GM06990 (cell line): ENCODE data around the gene RBP7.

Experiments
- DNase-seq: peaks from one replicate; pipeline ENCODE4 v3.0.0-alpha.2; 2011; ENCODE audit not compliant: insufficient read length; ENCODE audit errors: extremely low read depth
- H3K27me3 ChIP-seq: replicated peaks from 2 replicates; pipeline ENCODE4 v1.6.0; 2011; ENCODE audit warnings: low read length; ENCODE audit not compliant: control insufficient read depth, insufficient read depth
- H3K36me3 ChIP-seq: 2 replicates; pipeline ENCODE4 v1.5.1; 2011; ENCODE audit warnings: low read length; ENCODE audit not compliant: control insufficient read depth, insufficient read depth
- H3K4me3 ChIP-seq: replicated peaks from 2 replicates; pipeline ENCODE4 v1.5.1; 2011; ENCODE audit warnings: low read depth, mild to moderate bottlenecking, control low read depth, low read length
- TF ChIP-seq, protein P1 (sequence below): IDR thresholded peaks from 2 replicates; pipeline ENCODE4 v1.5.1; 2011; ENCODE audit warnings: low read length, control low read depth, mild to moderate bottlenecking, inconsistent platforms; ENCODE audit not compliant: insufficient read depth, poor library complexity, severe bottlenecking

Gene RBP7

DNA sequence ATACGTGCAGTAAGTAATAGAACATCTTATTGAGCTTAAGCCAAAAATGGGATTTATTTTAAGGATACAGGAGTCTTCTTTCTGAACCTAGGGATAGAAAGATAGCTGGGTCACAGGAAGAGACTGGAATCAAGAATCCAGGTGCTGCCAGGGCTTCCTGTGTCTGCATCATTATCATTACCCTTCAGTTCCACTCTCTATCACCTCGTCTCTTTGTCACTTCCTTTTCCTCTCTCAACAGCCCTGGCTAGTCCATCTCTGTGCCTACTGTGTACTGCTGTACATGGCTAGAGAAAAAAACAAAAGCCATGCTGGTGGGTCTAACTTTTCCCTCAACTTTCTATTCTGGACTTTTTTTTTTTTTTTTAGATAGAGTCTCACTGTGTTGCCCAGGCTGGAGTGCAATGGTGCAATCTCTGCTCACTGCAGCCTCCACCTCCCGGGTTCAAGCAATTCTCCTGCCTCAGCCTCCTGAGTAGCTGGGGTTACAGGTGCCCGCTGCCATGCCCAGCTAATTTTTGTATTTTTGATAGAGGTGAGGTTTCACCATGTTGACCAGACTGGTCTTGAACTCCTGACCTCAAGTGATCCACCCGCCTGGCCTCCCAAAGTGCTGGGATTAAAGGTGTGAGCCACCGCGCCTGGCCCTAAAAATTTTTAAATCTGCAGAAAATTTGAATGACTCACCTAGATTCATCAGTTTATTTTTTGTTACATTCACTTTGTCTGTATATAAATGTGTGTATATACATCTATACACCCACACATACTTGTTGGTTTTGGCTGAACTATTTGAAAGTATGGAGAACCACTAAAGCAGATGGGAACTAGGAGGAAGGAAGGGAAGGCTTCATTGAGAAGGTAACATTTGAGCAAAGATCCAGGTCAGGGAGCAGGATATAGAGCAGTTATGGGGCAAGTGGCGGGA, 67.7 kb downstream of the RBP7 start:
- no peak overlapping the region for H3K4me3 ChIP-seq
- no peak for DNase-seq
- H3K36me3 ChIP-seq = no peaks in the 10 kb centered on the region
- TF ChIP-seq, protein P1, sequence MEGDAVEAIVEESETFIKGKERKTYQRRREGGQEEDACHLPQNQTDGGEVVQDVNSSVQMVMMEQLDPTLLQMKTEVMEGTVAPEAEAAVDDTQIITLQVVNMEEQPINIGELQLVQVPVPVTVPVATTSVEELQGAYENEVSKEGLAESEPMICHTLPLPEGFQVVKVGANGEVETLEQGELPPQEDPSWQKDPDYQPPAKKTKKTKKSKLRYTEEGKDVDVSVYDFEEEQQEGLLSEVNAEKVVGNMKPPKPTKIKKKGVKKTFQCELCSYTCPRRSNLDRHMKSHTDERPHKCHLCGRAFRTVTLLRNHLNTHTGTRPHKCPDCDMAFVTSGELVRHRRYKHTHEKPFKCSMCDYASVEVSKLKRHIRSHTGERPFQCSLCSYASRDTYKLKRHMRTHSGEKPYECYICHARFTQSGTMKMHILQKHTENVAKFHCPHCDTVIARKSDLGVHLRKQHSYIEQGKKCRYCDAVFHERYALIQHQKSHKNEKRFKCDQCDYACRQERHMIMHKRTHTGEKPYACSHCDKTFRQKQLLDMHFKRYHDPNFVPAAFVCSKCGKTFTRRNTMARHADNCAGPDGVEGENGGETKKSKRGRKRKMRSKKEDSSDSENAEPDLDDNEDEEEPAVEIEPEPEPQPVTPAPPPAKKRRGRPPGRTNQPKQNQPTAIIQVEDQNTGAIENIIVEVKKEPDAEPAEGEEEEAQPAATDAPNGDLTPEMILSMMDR = no peak
- H3K27me3 ChIP-seq = no peaks in the 10 kb centered on the region

DNA sequence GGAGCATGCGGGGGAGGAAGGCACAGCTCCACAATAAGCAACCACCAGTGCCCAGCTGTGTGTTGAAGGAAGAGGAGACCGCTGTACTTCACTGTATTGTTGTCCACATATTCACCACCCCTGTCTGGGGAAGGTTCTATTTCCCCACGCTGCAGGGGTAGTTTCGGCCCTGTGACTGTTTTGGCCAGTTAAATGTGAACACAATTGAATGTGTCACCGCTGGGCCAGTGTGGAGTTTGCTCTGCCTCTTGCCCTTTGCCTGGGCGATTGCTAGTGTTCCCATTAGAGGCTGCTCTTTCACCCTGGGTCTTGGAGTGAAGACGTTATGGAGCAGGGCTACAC, 68.3 kb downstream of the RBP7 start:
- no peak for DNase-seq
- no peak overlapping the region for H3K4me3 ChIP-seq

More for the DNA sequence above, 68.3 kb downstream of the RBP7 start:
- TF ChIP-seq, protein P1 = no peak
- H3K36me3 ChIP-seq = no peaks in the 10 kb centered on the region
- no peaks in the 10 kb centered on the region for H3K27me3 ChIP-seq
